ENCODE data around the gene MUC22. TPM values are rescaled to one million over a fixed set of nuclear protein-coding genes. Genes with fewer than 3 reads are reported as not detected.
A peak's percentile ranks its signal among the peaks of the same experiment; 100 is the strongest.

Gene MUC22
- total RNA-seq, 1 donor from 2014 or later: 1.6 TPM

DNA sequence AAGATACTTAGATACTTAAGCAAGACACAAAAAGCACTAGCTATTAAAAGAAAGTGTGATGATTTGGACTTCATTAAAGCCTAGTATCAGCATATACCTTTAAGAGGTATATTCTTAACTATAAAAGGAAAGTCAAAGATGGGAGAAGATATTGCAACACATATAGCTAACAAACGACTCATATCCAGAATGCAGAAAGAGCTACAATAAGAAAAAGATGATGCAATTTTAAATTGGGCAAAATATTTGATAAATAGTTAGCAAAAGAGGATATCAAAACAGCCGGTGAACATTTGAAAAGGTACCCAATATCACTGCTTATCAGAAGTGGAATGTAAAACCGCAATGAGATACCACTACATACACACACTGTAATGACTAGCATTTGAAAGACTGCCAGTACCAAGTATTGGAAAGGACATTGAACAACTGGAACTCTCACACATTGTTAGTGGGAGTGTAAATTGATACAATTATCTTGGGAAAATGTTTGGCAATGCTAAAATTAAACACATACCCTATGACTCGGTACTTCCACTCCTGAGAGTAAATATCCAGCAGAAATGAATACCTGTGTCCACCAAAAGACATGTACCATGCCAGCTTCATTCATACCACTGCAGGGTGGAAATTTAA is 25.7 kb downstream of the MUC22 start:
- no peak for TF ChIP-seq CTCF (conservative IDR thresholded peaks at IDR 0.05)
- no peak for DNase-seq (ENCODE audit: extremely low spot score, unreplicated experiment)
- no peaks in the 10 kb centered on the region for H3K36me3 Mint-ChIP-seq
- H3K9me3 Mint-ChIP-seq: no peaks in the 10 kb centered on the region
- peak overlapping the region; percentile 22 for H3K27ac Mint-ChIP-seq
- no peak overlapping the region for H3K4me3 Mint-ChIP-seq
- peaks cover 10% of the 10 kb centered on the region for H3K4me1 Mint-ChIP-seq (ENCODE audit: unreplicated experiment)
- H3K27me3 Mint-ChIP-seq: peaks cover 15% of the 10 kb centered on the region

DNA sequence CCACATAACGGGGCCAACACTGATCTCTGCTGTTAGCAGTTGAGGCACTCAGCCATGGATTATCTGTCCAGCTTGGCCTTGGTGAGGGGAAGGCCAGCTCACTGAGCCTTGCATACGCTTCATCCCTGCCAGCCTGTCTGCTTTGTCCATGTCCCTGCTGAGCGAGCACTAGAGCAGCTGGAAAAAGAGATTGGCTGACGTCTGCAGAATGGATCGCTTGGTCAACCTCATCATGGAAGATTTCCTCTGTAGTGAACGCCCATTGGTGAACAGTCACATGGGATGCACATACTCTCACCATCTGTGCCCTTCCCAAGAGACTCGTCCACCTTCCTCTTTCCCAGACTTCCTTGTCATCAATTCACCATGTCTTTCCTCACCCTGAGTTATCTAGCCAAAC is 26.9 kb downstream of the MUC22 start:
- Mint-ChIP-seq H3K27ac (no peak overlapping the region), H3K36me3 (no peaks in the 10 kb centered on the region), H3K4me3 (no peak overlapping the region), H3K4me1 (ENCODE audit: unreplicated experiment) (peaks cover 16% of the 10 kb centered on the region), H3K9me3 (no peaks in the 10 kb centered on the region), H3K27me3 (peaks cover 8% of the 10 kb centered on the region)
- DNase-seq (ENCODE audit: extremely low spot score, unreplicated experiment): no peak
- no peak for TF ChIP-seq CTCF (conservative IDR thresholded peaks at IDR 0.05)

GRCh38 chr6:31037682-31038081 is 27.4 kb downstream of the MUC22 start:
- H3K36me3 Mint-ChIP-seq: no peaks in the 10 kb centered on the region
- peaks cover 16% of the 10 kb centered on the region for H3K4me1 Mint-ChIP-seq (ENCODE audit: unreplicated experiment)
- no peak for TF ChIP-seq CTCF (conservative IDR thresholded peaks at IDR 0.05)
- H3K27ac Mint-ChIP-seq: no peak overlapping the region
- H3K4me3 Mint-ChIP-seq: no peak overlapping the region
- no peaks in the 10 kb centered on the region for H3K9me3 Mint-ChIP-seq
- H3K27me3 Mint-ChIP-seq: peaks cover 8% of the 10 kb centered on the region
- DNase-seq (ENCODE audit: extremely low spot score, unreplicated experiment): no peak

GRCh38 chr6:31038559-31038958 is 28.3 kb downstream of the MUC22 start:
- Mint-ChIP-seq H3K27me3 (peaks cover 12% of the 10 kb centered on the region), H3K9me3 (no peaks in the 10 kb centered on the region), H3K36me3 (no peaks in the 10 kb centered on the region), H3K27ac (peak overlapping the region; percentile 86), H3K4me1 (ENCODE audit: unreplicated experiment) (peaks cover 16% of the 10 kb centered on the region), H3K4me3 (peak overlapping the region; percentile 15)
- TF ChIP-seq CTCF (conservative IDR thresholded peaks at IDR 0.05): no peak
- no peak for DNase-seq (ENCODE audit: extremely low spot score, unreplicated experiment)

GRCh38 chr6:31040801-31041200 is 30.5 kb downstream of the MUC22 start:
- no peaks in the 10 kb centered on the region for H3K36me3 Mint-ChIP-seq
- H3K4me1 Mint-ChIP-seq (ENCODE audit: unreplicated experiment): peaks cover 18% of the 10 kb centered on the region
- H3K9me3 Mint-ChIP-seq: no peaks in the 10 kb centered on the region
- no peak overlapping the region for H3K4me3 Mint-ChIP-seq
- no peak for TF ChIP-seq CTCF (conservative IDR thresholded peaks at IDR 0.05)
- H3K27me3 Mint-ChIP-seq: peaks cover 19% of the 10 kb centered on the region
- peak overlapping the region; percentile 5 for H3K27ac Mint-ChIP-seq
- DNase-seq (ENCODE audit: extremely low spot score, unreplicated experiment): no peak
